Common myeloid progenitor, CD34-positive (primary cell): ENCODE data around the gene GALK2.
A peak's percentile ranks its signal among the peaks of the same experiment; 100 is the strongest.
"Not testable (repeated sequence)": the region's sequence is repeated elsewhere in the genome, so short reads cannot be mapped to it uniquely, and the experiment has no call there.

Source experiments
- CTCF ChIA-PET: fragments of 350-600 bp; sonication (Branson Sonifier 250); formaldehyde crosslinking; loops from one replicate; lab custom pipeline; 2021; ENCODE audit warnings: antibody characterized with exemption; lab: Charles Lee
- POLR2A ChIA-PET: fragments of 350-600 bp; sonication (Branson Sonifier 250); formaldehyde crosslinking; loops from one replicate; lab custom pipeline; 2021; ENCODE audit warnings: antibody characterized with exemption; lab: Charles Lee
- DNase-seq, 3 donors: peaks; one replicate each; pipeline versions ENCODE4 v3.0.0 to v3.0.0-alpha.2; 2013
- H3K27ac ChIP-seq, 2 experiments: 1 replicate in 1 of 2; 2 replicates in 1 of 2; pipeline ENCODE4 v1.7.0; 2013; ENCODE audit warnings: inconsistent platforms in 2 of 2, low read length in 2 of 2, mild to moderate bottlenecking in 2 of 2, low read depth in 1 of 2, moderate library complexity in 1 of 2; ENCODE audit not compliant: severe bottlenecking in 2 of 2, insufficient read depth in 1 of 2, poor library complexity in 1 of 2
- H3K27me3 ChIP-seq, 5 experiments: replicated peaks in 2 of 5; 1 replicate in 3 of 5; 2 replicates in 2 of 5; pipeline versions ENCODE4 v1.6.1 to v1.7.0; 2013; ENCODE audit warnings: low read length in 4 of 5, mild to moderate bottlenecking in 2 of 5, moderate library complexity in 2 of 5, inconsistent platforms in 1 of 5; ENCODE audit not compliant: insufficient read depth in 5 of 5, control insufficient read depth in 4 of 5
- H3K36me3 ChIP-seq, 4 experiments: 1 replicate in 2 of 4; 2 replicates in 2 of 4; pipeline versions ENCODE4 v1.6.1 to v1.7.0; 2013; ENCODE audit warnings: low read length in 3 of 4, control low read depth in 1 of 4, mild to moderate bottlenecking in 1 of 4; ENCODE audit not compliant: control insufficient read depth in 4 of 4, insufficient read depth in 4 of 4
- H3K4me1 ChIP-seq, 4 experiments: 1 replicate in 3 of 4; 2 replicates in 1 of 4; pipeline versions ENCODE4 v1.6.1 to v1.7.1; 2013; ENCODE audit warnings: low read length in 3 of 4, mild to moderate bottlenecking in 3 of 4, control low read depth in 1 of 4, inconsistent platforms in 1 of 4, moderate library complexity in 1 of 4; ENCODE audit not compliant: control insufficient read depth in 4 of 4, insufficient read depth in 4 of 4; ENCODE audit errors: control extremely low read depth in 1 of 4
- H3K4me3 ChIP-seq, 7 experiments: 1 replicate in 4 of 7; 2 replicates in 3 of 7; pipeline versions ENCODE4 v1.5.1 to v1.7.0; 2013; ENCODE audit warnings: mild to moderate bottlenecking in 7 of 7, low read length in 6 of 7, moderate library complexity in 6 of 7, inconsistent platforms in 2 of 7, low read depth in 2 of 7, control low read depth in 1 of 7; ENCODE audit not compliant: insufficient read depth in 4 of 7, control insufficient read depth in 1 of 7; ENCODE audit errors: extremely low read depth in 1 of 7
- H3K9me3 ChIP-seq, 5 experiments: 1 replicate in 4 of 5; 2 replicates in 1 of 5; pipeline versions ENCODE4 v1.6.1 to v1.7.1; 2013; ENCODE audit warnings: low read length in 4 of 5, mild to moderate bottlenecking in 2 of 5, inconsistent platforms in 1 of 5, low read depth in 1 of 5, moderate library complexity in 1 of 5; ENCODE audit not compliant: control insufficient read depth in 4 of 5, insufficient read depth in 2 of 5; ENCODE audit errors: control extremely low read depth in 1 of 5
- WGBS: methylation state at CpG from one replicate; pipeline ENCODE4 v1.1.5; 2013; ENCODE audit not compliant: insufficient coverage; 5-methylcytosine and 5-hydroxymethylcytosine counted together

Gene GALK2

DNA sequence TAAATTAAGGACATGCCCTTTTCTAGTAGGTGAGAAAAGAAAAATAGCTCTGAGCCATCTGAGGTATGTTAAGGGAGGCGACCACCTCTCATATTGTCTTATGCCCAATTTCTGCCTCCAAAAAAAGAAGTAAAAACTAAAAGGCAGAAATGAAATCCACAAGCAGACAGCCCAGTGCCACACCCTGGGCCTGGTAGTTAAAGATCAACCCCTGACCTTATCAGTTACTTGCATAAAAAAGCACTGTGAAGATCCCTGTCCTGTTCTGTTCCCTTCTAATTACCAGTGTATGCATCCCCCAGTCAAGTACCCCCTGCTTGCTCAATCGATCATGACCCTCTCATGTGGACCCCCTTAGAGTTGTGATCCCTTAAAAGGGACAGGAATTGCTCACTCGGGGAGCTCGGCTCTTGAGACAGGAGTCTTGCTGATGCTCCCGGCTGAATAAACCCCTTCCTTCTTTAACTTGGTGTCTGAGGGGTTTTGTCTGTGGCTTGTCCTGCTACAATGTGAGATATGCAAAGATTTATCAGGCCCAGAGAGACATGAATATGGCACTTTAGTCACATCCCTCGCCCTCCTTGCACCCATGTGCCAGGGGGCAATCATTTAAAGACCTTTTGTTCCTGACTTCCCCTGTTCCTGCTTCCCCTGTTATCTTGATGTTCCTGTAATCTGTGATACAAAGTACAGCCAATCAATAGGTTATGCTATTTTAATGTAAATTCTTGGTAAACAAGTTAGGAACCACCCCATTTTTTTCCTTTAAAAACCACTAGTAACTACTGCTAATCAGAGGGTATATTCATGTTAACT, 5.7 kb downstream of the GALK2 start:
- DNase-seq, H3K9me3 ChIP-seq, H3K36me3 ChIP-seq, H3K4me3 ChIP-seq, CTCF ChIA-PET, H3K27me3 ChIP-seq, H3K27ac ChIP-seq, POLR2A ChIA-PET: not testable (repeated sequence)
- peaks cover 1 to 20% (median 10%) of the 10 kb centered on the region in 4 experiments for H3K4me1 ChIP-seq
- 100% methylated on average over 2 of the region's 6 CpGs for WGBS

GRCh38 chr15:49178497-49178896, 8.4 kb downstream of the GALK2 start:
- Histone ChIP-seq H3K9me3 (peaks cover 0 to 5% (median 0%) of the 10 kb centered on the region in 5 experiments), H3K36me3 (peaks cover 0 to 4% (median 2%) of the 10 kb centered on the region in 4 experiments), H3K4me3 (no peak overlapping the region), H3K27me3 (no peaks in the 10 kb centered on the region), H3K4me1 (peaks cover 0 to 2% (median 0%) of the 10 kb centered on the region in 4 experiments), H3K27ac (no peak overlapping the region)
- 100% methylated on average over 4 of the region's 7 CpGs for WGBS
- POLR2A ChIA-PET: no interaction called here
- CTCF ChIA-PET: interaction anchor here (1.0 to 1.2 kb wide), 2 partner anchors 9 to 33 kb away, joined by 3 read pairs; partner anchors contain the start of gene GALK2
- peak in 2 of 3 donors; percentile 32 to 63 for DNase-seq

DNA sequence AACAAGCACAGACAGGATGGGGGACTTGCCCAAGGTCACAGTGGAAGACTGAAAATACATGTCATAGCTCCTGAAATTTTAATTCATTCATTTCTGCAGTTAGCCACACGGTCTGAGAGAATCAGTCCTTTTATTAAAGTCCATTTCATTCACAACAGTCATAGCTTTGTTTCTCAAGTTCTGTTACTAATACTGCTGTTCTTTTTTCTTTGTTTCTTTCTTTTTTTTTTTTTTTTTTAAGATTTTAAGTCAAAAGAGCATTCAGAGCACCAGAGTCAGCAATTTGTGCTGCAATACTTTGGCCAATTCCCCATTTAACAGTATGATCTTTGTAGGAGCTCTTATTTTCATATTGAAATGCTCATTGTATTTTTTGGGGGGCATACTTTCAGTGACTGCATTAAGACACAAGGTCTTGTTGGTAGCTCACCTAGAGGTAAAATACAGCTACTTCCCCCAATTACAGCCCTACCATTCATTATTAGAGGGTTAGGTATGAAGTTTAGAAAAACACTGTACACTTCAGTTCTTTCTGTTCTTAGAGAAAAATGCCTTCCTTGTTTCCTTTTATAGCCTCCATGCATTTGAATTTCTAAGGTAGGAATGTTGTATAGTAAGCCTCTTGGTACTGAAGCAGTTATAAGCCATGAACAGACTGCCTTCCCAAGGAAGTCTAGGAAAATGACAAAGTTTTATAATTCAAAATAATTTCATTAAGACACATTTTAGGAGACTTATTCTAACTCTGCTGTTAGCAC, 9.6 kb downstream of the GALK2 start:
- no peaks in the 10 kb centered on the region for H3K27me3 ChIP-seq
- ChIA-PET POLR2A (interaction anchor here (0.6 kb wide), 1 partner anchor 57 kb away, joined by 3 read pairs; no protein-coding TSS in a partner anchor), CTCF (interaction anchor here (1.0 to 1.1 kb wide), 2 partner anchors 10 to 320 kb away, joined by 3 read pairs; partner anchors contain the start of gene GALK2)
- no peak overlapping the region for H3K27ac ChIP-seq
- peaks cover 0 to 4% (median 2%) of the 10 kb centered on the region in 4 experiments for H3K36me3 ChIP-seq
- peaks cover 0 to 7% (median 0%) of the 10 kb centered on the region in 5 experiments for H3K9me3 ChIP-seq
- no peak overlapping the region for H3K4me3 ChIP-seq
- DNase-seq: no peak
- peaks cover 0 to 2% (median 0%) of the 10 kb centered on the region in 4 experiments for H3K4me1 ChIP-seq
- 100% methylated on average over 1 of the region's 1 CpG for WGBS

DNA sequence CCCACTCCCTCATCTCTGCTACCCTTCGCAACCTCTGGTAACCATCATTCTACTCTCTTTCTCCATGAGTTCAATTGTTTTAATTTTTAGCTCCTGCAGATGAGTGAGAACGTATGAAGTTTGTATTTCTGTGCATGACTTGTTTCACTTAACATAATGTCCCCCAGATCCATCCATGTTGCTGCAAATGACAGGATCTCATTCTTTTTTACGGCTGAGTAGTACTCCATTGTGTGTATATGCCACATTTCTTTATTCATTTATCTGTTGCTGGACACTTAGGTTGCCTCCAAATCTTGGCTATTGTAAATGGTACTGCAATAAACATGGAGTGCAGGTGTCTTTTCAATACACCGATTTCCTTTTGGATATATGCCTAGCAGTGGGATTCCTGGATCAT, 12.1 kb downstream of the GALK2 start:
- Histone ChIP-seq H3K27ac (no peak overlapping the region), H3K4me3 (no peak overlapping the region), H3K4me1 (peaks cover 0 to 2% (median 0%) of the 10 kb centered on the region in 4 experiments), H3K36me3 (peaks cover 0 to 9% (median 2%) of the 10 kb centered on the region in 4 experiments), H3K27me3 (no peaks in the 10 kb centered on the region), H3K9me3 (peaks cover 0 to 13% (median 0%) of the 10 kb centered on the region in 5 experiments)
- DNase-seq: no peak
- CTCF ChIA-PET: no interaction called here
- WGBS: no CpG with 5 or more reads among the region's 4 CpGs
- POLR2A ChIA-PET: no interaction called here

DNA sequence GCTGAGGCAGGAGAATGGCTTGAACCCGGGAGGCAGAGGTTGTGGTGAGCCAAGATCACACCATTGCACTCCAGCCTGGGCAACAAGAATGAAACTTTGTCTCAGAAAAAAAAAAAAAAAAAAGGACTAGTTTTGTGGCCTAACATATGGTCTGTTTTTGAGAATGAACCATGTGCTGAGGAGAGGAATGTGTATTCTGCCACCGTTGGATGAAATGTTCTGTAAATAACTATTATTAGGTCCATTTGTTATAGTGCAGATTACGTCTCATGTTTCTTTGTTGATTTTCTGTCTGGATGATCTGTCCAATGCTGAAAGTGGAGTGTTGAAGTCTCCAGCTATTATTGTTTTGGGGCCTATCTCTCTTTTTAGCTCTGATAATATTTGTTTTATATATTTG, 13.7 kb downstream of the GALK2 start:
- CTCF ChIA-PET, H3K4me3 ChIP-seq, H3K27me3 ChIP-seq, DNase-seq, POLR2A ChIA-PET, H3K4me1 ChIP-seq, H3K27ac ChIP-seq: not testable (repeated sequence)
- WGBS: 100% methylated on average over 1 of the region's 3 CpGs
- Histone ChIP-seq H3K36me3 (peaks cover 0 to 11% (median under 1%) of the 10 kb centered on the region in 4 experiments), H3K9me3 (peaks cover 0 to 13% (median 0%) of the 10 kb centered on the region in 5 experiments)

DNA sequence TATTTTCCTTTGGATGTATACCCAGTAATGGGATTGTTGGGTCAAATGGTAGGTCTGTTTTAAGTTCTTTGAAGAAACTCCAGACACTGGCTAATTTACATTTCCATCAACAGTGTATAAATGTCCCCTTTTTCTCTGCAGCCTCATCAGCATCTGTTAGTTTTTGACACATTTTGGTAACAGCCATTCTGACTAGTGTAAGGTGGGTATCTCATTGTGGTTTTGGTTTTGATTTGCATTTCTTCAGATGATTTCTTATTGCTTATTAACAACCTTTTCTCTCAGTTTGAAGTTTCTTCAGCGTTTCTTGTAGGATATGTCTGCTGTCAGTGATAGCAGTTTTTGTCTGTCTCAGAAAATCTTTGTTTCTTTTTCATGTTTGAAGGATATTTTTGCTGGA, 15.4 kb downstream of the GALK2 start:
- Histone ChIP-seq H3K4me3 (no peak overlapping the region), H3K4me1 (peaks cover 0 to 2% (median under 1%) of the 10 kb centered on the region in 4 experiments), H3K27ac (no peak overlapping the region), H3K9me3 (peaks cover 0 to 13% (median 0%) of the 10 kb centered on the region in 5 experiments), H3K27me3 (no peaks in the 10 kb centered on the region), H3K36me3 (peaks cover 0 to 11% (median under 1%) of the 10 kb centered on the region in 4 experiments)
- ChIA-PET POLR2A (no interaction called here), CTCF (no interaction called here)
- DNase-seq: no peak
- no CpG with 5 or more reads among the region's 1 CpG for WGBS
